Stimulated activated CD4-positive, alpha-beta T cell treated with anti-CD3 and anti-CD28 coated beads, TNF-alpha, amount 100 ng/mL, for 48 hours (primary cell): Measurements from ENCODE around the gene INTS1.

Source experiments
- DNase-seq, 3 donors: peaks; one replicate each; pipeline ENCODE4 v3.0.0-alpha.2; 2020; ENCODE audit warnings: low read depth in 3 of 3

The INTS1 gene

DNA sequence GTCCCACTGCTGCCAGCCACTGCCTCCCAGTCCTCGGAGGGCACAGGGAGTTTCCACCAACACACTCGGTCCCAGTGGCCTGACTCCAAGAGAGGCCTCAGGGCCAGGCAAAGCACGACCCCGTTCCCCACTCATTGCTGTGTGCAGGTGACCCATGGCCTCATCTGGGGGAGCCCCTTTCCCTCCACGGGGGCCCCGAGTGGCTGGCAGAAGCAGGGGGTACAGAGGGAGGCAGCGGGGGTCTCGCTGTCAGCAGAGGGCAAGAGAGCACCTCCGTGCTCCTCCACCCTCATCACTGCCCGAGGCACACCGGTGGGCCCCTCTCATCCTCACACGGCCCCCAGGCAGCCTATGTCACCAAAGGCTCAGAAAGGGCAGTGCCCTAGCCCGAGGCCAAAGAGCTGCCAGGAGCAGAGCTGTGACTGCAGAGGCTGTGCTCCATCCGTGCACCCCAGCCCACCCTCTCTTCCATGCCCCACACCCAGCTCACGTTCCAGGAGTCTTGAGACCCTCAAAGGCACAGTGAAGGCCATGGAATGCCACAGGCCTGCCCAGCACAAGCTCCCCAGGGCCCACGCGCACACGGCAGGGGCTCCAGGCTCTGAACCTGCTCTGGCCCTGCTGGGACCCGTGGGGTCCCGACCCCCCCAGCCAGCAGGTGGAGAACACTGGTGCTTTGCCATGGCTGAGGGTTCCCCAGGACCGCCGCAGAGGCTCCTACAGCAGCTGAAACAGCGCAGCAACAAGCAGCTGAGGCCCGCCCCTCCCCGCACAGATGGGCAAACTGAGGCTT lies 70.9 kb downstream of the INTS1 start:
- no peak for DNase-seq

DNA sequence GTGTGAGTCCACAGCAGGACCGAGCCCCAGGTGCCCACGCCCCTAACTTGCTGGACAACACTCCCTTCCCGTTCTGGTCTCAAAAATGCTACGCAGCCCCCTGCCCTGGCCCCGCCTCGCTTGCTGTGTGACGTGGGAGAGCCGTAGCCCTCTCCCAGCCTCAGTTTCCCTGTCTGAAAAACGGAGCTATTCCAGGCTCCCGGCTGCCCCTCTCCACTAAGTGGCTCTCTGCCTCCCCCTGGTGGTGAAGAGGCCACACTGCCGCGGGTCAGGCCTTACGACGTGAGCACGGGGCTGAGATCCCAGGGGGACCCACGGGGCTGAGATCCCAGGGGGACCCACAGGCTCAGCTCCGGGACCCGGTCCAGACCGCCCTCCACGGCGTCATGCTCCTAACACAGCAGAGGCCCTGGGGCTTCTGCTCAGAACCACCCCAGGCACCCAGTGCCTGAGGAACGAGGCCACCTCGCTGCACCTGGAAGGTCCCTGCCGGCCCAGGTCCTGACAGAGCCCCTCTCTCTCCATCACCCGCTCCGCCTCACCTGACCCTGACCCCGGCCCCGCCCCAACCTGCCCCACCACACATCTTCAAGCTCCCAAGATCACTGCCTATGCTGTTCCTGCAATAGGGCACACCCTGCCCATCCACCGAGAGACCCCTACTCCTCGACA lies 71.6 kb downstream of the INTS1 start:
- peak; percentile 53 to 77 (median 65) for DNase-seq

DNA sequence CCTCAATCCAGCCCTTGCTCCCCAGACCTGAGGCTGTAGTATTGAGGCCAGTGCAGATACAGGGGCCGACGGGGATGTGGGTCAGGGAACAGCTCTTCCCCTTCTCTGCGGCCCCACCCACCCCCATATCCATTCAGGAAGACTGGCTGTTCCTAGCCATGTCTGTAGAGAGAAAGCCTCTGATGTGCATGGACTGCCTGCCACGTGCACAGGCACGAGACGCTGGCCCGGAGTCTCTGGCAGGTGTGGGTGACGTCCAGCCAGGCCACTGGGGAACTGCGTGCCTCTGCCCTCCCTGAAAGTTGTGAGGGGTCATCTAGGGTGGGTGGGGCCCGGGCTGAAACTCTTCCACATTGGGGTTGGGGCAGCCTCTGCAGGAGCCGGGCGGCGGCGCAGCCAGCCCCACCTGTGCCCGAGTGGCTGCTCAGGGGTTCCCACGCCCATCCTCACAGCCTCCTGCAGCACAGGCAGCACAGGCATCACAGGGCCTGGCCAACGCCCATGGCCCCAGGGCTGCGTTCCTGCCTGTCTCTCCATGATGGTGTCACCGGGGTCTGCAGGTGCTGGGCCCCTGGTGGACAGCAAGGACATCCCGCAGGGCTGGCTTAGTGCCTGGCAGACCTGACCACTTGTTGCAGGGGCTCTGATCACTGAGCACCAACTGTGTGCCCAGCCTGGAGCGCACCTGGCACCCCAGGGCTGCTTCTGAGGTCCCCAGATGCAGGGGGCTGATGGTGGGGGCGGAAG lies 72.4 kb downstream of the INTS1 start:
- no peak for DNase-seq

DNA sequence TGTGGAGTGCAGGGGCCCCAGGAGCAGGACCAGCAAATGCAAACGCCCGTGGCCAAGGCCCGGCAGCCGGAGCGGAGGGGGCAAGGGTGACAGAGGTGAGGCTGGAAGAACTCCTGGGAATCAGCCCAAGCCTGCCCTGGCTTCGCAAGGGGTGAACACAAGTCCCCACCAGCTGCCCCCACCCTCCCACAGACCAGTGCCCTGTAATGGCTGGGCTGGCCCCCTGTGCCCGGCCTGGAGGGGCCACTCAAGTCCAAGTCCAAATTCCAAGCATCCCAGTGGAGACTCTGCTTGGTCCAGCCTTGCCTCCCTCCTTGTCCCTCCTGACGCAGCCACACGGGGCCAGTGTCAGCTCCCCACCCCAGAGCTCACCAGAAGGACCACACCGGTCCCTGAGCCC lies 73.0 kb downstream of the INTS1 start:
- DNase-seq, result no peak

DNA sequence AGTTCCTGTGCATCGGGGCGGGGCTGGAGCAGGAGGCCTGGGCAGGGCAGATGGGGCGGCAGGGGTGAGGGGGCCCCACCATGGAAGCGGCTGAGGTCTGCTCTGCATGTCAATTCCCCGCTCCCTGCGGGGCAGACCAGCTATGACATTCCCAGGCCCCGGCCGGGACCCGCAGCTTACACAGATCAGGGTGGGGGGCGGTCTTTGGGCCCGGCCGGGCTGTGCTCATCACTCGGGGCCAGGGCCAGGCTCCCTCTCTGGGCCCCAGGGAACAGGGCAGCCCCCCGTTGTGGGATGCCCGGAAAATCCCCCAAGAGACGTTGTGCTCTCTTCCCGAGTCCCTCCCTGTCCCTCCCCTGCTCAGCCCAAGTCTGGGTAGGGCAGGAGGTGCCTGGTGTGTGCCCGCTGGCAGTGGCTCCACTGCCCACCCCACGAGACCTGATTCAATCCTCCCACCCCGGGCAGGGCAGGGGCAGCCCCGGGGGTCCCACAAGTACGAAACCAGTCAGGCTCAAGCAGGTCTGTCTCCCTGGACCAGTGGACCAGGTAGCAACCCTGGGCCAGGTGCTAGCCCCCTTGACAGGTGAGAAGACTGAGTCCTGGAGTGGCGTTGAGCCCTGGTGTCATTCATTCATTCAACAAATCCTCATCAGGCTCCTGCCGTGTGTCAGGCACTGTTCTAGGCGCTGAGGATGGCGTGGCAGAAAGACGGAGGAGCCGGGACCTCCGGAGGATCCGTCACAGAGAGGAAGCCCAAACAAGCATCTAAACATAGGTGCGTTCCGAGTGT lies 73.9 kb downstream of the INTS1 start:
- no peak for DNase-seq

DNA sequence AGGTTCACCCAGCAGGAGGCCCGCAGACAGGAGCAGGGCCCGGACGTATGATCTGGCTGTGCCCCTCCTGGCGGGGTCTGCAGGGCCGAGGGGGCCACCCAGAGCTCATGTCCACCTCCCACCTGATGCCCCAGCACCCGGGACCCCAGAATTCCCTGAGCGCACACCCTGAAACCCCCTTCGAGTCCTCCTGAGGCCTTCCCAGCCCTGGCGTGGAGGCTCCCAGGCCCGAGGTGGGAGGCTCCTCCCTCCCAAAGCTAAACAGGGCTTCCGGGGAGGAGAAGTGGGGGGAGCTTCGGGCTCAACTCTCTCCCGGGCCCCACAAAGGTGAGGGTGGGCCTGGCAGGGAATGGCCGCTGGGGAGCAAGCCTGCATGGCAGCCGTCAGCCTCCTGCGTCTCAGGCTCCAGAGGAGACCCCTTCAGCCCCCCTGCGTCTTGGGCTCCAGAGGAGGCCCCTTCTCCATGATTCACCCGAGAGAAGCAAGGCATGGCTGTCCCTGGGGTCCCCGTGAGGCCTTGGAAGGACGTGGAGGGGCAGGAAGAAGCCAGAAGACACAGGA lies 75.2 kb downstream of the INTS1 start:
- DNase-seq, result no peak

DNA sequence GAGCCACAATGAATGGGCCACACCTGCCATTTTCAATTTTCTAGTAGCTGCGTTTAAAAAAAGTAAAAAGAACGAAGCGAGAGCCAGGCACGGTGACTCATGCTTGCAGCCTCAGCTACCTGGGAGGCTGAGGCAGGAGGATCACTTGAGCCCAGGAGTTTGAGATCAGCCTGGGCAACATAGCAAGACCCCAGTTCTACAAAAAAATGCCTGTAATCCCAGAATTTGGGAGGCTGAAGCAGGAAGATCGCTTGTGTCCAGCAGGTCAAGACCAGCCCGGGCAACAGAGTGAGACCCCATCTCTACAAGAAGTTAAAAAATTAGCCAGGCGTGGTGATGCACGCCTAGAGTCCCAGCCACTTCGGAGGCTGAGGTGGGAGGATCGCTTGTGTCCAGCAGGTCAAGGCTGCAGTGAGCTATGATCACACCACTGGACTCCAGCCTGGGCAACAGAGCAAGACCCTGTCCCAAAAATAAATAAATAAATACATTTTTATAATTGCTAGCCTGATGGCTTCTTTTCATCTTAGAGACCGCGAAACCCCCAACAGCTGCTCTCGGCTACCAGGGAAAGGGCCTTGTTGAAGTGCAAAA lies 77.0 kb downstream of the INTS1 start:
- no peak for DNase-seq

DNA sequence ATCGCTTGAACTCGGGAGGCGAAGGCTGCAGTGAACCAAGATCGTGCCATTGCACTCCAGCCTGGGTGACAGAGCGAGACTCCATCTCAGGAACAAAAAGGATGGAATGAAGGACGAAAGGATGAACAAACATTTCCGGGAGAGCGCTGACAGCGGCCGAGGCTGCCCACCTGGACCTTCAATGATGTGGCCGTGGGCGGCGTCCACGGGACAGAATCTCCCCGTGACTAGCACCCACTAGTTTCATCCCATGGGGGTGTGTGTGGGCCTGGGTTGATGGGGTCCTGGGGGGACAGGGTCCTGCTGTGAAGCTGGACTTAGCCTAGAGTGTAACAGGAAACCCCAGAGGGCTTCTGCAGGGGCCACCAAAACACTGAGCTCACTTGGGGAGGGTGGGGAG lies 77.7 kb downstream of the INTS1 start:
- DNase-seq, result no peak

DNA sequence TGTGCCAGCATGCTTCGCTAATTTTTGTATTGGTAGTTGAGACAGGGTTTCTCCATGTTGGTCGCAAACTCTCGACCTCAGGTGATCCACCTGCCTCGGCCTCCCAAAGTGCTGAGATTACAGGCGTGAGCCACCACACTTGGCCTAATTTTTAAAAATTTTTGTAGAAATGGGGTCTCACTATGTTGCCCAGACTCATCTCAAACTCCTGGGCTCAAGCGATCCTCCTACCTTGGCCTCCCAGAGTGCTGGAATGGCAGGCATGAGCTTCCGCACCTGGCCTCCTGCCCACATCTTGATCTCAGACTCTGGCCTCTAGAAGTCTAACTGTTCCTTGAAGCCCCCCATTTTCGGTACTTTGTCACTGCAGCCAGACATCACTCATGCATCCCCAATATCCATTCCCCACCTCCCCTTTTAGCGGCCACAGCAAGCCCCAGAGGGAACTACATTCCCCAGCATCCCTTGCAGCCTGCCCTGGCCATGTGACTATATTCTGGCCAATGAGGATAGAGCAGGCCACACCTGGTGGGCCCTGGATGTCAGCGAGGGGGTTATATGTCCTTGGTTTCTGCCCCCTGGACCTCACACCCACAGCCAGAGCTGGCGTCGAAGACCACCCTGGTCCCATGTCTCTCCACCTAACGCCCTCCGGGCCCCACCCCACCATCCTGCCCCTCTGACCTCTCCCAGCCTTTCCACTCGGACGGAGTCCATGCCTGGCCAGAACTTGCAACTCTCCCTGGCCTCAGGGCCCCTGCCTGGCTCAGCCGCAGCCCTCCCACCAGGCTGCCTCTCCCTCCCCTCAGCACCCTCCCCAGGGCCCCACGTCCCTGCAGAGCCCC lies 78.7 kb downstream of the INTS1 start:
- no peak for DNase-seq

DNA sequence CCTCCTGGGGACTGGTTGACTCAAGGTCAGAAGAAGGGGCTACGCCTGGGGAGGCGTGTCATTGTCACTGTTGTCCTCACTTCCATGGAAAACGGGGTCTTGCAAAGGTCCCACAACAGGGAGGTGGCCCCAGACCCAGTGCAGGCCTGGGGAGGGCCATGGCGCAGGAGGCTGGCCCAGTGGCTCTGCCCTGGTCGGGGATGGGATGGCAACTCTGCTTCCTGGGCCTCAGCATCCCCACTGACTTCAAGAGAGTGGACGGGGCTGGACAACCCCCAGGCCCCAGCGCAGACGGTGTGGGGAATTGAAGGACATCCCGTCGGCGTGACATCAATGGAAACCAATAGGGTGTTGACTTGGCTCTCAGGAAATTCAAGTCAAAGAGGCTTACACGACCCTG lies 80.1 kb downstream of the INTS1 start:
- no peak for DNase-seq

DNA sequence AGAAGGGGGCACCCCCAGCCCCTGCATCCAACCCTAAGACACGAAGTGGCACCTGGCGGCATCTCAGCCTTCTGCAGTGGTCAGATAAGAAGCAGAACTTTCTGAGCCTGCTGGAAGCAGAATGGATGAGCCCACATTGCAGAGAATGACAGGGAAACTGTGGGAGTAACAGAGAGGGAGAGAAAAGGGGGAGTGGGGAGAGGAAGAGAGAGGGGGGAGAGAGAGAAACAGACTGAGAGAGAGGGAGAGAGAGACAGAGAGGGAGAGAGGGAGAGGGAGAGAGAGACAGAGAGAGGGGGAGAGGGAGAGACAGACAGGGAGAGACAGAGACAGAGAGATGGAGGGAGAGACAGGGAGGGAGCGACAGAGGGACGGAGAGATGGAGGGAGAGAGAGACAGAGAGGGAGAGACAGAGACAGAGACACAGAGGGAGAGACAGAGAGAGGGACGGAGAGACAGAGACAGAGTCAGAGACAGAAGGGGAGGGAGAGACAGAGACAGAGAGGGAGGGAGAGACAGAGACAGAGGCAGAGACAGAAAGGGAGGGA lies 80.9 kb downstream of the INTS1 start:
- DNase-seq, result no peak

DNA sequence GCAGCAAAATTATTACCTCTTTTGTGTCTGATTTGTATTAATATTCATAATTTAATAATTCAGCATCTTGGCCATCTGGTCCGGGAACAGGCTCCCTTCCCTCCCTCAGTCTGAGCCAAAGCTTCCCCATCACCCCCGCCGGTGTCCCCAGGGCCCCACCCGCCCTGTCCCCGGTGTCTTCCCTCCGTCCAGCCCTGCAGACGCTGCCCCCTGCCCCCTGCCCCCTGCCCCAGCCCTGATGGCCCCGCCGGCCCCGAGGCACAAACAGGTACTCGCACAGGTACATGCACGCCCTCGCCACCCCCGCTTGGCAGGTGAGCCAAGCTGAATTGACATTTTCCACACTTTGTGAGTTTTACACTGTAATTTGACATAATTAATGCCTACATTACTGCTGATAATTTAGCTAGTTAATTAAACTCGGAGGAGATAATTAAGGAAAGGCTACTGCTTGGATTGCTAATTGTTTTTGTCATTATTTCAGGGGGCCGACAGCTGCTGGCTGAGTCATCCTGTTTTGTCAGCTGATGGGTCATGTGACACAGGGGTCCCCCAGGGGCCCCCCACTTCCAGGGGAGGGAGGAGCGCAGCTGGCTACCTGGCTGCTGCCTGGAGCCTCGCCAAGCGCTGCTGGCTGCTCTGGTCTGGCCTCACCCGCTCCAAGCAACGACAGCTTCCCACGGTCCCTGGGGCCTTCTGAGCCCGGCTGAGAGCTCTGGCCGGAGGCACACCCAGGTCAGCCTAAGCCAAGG lies 81.5 kb downstream of the INTS1 start:
- no peak for DNase-seq

DNA sequence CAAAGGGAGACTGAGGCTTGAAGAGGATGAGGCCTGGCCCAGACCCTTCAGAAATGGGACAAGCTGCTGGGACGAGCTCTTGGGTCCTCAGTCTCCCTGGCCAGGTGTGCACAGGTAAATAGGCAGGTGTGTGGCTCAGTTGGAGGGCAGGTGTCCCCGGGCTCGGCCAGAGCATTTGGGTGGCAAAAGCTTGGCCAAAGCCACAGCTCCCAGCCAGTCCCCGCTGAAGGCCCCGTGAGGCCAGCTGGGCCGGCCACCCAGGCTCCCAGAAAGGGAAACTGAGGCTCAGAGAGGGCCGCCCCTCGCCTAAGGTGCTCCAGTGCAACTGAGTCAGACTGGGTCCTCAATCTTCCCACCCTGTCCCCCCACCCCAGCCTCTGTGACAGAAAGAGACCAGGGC lies 82.2 kb downstream of the INTS1 start:
- no peak for DNase-seq

DNA sequence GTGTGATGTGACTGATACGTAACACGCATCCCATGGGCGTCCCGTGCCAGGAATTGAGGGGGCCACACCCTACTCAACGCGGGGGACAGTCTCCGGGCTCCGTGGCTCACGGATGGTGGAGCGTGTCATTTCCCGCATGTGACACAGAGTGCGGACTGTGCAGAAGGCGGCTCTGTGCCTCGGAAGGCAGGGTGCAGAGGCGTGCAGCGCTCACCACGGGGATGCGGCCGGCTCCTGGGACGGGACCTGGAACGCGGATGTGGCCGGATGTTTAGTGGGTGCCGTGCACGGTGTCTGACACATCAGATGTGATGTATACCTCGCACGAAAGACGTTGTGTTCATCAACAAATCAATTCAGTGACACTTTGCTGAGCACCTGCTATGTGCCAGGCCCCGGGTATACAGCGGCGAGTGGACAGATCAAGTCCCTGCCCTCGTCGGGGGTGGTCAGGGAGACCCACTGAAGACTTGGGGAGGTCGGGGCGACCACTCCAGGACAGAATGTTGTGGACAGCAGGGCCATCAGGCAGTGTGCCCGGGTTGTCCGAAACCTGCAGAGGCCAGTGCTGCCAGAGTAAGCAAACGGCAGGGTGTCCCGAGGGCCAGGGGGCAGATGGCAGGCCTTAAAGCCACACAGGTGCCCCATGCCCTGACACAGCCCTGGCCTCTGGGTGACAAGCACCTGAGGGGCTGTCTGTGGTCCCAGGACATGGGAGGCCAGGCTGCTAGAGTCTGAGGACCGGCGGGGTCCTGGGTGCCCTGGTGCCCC lies 83.0 kb downstream of the INTS1 start:
- no peak for DNase-seq
